ENCODE results near the gene TMEM31. TPM values are rescaled to one million over a fixed set of nuclear protein-coding genes. Genes with fewer than 3 reads are reported as not detected.

Gene TMEM31
- total RNA-seq, 2 donors from 2014 or later = 7.6 TPM; not detected in 1

DNA sequence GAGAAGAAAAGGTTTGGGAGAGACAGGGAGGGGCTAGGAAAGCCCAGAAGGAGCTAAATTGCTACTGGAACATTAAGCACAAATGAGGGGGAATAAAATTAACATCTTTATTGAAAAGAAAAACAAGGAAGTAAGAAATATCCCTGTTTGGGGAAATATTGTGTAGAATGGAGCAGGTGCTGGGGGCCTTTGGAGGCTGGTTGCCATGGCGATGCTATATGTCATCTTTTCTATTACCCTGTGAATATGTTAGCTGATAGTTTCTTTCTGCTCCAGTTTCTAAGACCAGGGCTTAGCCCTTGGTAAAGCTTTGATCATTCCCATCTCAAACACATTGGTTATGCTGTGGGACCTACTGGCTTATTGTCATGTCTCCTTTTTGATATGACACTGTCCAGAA lies 28.7 kb downstream of the TMEM31 start:
- H3K9me3 ChIP-seq = no peaks in the 10 kb centered on the region
- intact Hi-C loops (cut with DNase I) = no loop called here
- DNase-seq (ENCODE audit: low spot score) = no peak
- H3K27ac ChIP-seq = no peak overlapping the region
- no peaks in the 10 kb centered on the region for H3K4me1 ChIP-seq (replicated peaks)
- no peak overlapping the region for H3K4me3 ChIP-seq
- TF ChIP-seq POLR2A (IDR thresholded peaks at IDR 0.05) = no peak
- no peak for TF ChIP-seq POLR2AphosphoS5 (IDR thresholded peaks at IDR 0.05)
- TF ChIP-seq, protein P1, sequence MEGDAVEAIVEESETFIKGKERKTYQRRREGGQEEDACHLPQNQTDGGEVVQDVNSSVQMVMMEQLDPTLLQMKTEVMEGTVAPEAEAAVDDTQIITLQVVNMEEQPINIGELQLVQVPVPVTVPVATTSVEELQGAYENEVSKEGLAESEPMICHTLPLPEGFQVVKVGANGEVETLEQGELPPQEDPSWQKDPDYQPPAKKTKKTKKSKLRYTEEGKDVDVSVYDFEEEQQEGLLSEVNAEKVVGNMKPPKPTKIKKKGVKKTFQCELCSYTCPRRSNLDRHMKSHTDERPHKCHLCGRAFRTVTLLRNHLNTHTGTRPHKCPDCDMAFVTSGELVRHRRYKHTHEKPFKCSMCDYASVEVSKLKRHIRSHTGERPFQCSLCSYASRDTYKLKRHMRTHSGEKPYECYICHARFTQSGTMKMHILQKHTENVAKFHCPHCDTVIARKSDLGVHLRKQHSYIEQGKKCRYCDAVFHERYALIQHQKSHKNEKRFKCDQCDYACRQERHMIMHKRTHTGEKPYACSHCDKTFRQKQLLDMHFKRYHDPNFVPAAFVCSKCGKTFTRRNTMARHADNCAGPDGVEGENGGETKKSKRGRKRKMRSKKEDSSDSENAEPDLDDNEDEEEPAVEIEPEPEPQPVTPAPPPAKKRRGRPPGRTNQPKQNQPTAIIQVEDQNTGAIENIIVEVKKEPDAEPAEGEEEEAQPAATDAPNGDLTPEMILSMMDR (IDR thresholded peaks at IDR 0.05) = no peak
- H3K27me3 ChIP-seq (replicated peaks; ENCODE audit: insufficient read depth) = no peaks in the 10 kb centered on the region
- 100% methylated on average over 1 of the region's 1 CpG for WGBS
- no peaks in the 10 kb centered on the region for H3K36me3 ChIP-seq

DNA sequence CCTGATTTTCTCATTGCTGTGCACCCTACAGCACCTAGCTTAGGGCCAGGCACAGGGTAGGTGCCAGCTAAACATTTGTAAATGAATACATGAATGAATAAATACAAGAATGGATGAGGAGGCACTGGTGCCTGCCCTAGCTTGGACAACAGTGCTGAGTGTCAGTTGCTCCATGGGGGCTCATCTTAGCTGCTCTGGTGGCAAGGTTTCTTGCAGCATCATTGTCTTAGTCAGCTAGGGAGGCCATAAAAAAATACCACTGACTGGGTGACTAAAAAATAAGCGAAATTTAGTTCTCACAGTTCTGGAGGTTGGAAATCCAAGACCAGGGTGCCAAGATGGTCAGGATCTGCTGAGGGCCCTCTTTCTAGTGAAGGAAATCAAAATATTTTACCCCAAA lies 31.2 kb downstream of the TMEM31 start:
- Histone ChIP-seq H3K4me1 (replicated peaks) (no peaks in the 10 kb centered on the region), H3K27ac (no peak overlapping the region), H3K9me3 (no peaks in the 10 kb centered on the region), H3K4me3 (no peak overlapping the region), H3K27me3 (replicated peaks; ENCODE audit: insufficient read depth) (no peaks in the 10 kb centered on the region), H3K36me3 (no peaks in the 10 kb centered on the region)
- DNase-seq (ENCODE audit: low spot score) = no peak
- TF ChIP-seq, protein P1 (IDR thresholded peaks at IDR 0.05) = no peak
- no peak for TF ChIP-seq POLR2AphosphoS5 (IDR thresholded peaks at IDR 0.05)
- no peak for TF ChIP-seq POLR2A (IDR thresholded peaks at IDR 0.05)
- intact Hi-C loops (cut with DNase I) = no loop called here
- 91% methylated on average over 1 of the region's 1 CpG for WGBS

DNA sequence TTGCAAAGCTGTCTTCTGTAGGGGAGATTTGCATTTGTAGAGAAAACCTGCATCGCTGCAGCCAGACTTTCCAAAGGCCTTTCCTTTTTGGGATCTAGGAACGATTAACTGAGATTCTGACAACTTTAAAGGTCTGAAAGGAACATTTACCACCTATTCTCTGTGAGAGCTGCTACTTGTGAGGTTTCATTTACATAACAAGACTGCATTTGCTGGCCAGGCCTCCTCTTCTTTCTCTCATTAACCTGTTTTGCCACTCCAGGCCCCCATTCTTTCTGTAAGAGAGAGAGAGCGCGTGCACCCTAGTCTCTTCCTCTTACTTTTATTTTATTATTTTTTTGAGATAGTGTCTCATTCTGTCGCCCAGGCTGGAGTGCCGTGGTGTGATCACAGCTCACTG lies 31.6 kb downstream of the TMEM31 start:
- intact Hi-C loops (cut with DNase I) = no loop called here

DNA sequence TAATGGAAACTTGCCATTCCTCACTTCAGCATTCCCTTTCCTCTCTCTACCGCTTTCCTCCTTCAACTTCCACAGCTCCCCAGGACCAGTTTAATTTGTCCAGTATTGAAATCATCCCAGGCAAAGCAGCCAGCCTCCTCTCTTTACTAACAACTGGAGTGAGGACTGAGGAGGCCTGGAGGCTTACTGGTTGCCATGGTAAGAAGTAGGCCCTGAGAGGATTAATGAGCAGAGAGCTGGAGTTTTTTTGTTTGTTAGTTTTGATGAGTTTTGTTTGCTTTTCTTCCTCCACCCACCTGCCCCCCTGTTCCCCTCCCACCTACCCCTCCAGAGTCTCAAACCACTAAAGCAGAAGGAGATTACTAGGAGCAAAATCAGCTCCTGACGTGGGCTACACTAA lies 36.5 kb downstream of the TMEM31 start:
- Histone ChIP-seq H3K27me3 (replicated peaks; ENCODE audit: insufficient read depth) (no peaks in the 10 kb centered on the region), H3K4me1 (replicated peaks) (no peaks in the 10 kb centered on the region), H3K9me3 (no peaks in the 10 kb centered on the region), H3K4me3 (no peak overlapping the region), H3K36me3 (no peaks in the 10 kb centered on the region), H3K27ac (no peak overlapping the region)
- DNase-seq (ENCODE audit: low spot score) = no peak
- intact Hi-C loops (cut with DNase I) = no loop called here
- TF ChIP-seq POLR2A (IDR thresholded peaks at IDR 0.05) (no peak), POLR2AphosphoS5 (IDR thresholded peaks at IDR 0.05) (no peak)
- TF ChIP-seq, protein P1 (IDR thresholded peaks at IDR 0.05) = no peak
- WGBS = 89% methylated on average over 2 of the region's 2 CpGs

More for the DNA sequence above, 31.6 kb downstream of the TMEM31 start:
- no peaks in the 10 kb centered on the region for H3K9me3 ChIP-seq
- H3K36me3 ChIP-seq = no peaks in the 10 kb centered on the region
- no peaks in the 10 kb centered on the region for H3K4me1 ChIP-seq (replicated peaks)
- no peak for DNase-seq (ENCODE audit: low spot score)
- no peak overlapping the region for H3K4me3 ChIP-seq
- TF ChIP-seq POLR2A (IDR thresholded peaks at IDR 0.05) = no peak
- no peak for TF ChIP-seq POLR2AphosphoS5 (IDR thresholded peaks at IDR 0.05)
- TF ChIP-seq, protein P1 (IDR thresholded peaks at IDR 0.05) = no peak
- H3K27me3 ChIP-seq (replicated peaks; ENCODE audit: insufficient read depth) = no peaks in the 10 kb centered on the region
- WGBS = 73% methylated on average over 6 of the region's 6 CpGs
- no peak overlapping the region for H3K27ac ChIP-seq

DNA sequence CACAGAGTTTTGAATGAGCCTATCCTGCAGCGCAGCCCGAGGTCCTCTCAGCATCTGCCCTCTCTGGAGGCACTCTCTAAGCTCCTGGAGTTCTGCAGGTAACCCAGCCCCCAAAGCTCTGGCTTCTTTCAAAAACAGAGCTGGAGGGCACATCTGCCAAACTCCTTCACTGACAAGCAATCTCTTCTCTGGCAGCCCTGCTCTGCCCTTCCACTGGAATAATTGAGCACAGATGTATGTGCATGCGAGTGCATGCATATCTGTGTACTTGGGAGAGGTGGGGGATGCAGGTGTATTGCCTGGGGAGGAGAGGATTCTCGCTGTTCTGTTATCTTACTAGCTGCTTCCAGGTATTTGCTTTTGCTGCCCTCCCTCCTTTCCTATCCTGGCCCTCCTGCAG lies 43.7 kb downstream of the TMEM31 start:
- Histone ChIP-seq H3K4me3 (no peak overlapping the region), H3K27ac (no peak overlapping the region), H3K27me3 (replicated peaks; ENCODE audit: insufficient read depth) (no peaks in the 10 kb centered on the region), H3K36me3 (no peaks in the 10 kb centered on the region), H3K4me1 (replicated peaks) (no peaks in the 10 kb centered on the region), H3K9me3 (no peaks in the 10 kb centered on the region)
- TF ChIP-seq, protein P1 (IDR thresholded peaks at IDR 0.05) = no peak
- TF ChIP-seq POLR2A (IDR thresholded peaks at IDR 0.05) = no peak
- no peak for TF ChIP-seq POLR2AphosphoS5 (IDR thresholded peaks at IDR 0.05)
- intact Hi-C loops (cut with DNase I) = no loop called here
- 72% methylated on average over 4 of the region's 4 CpGs for WGBS
- DNase-seq (ENCODE audit: low spot score) = no peak

Data from prostate gland (tissue), 2 donors.